CD14-positive monocyte (primary cell): ENCODE data around the gene BDKRB2. TPM values are rescaled to one million over a fixed set of nuclear protein-coding genes. Genes with fewer than 3 reads are reported as not detected.

Experiments used
- DNase-seq, 3 donors: peaks; one replicate each; pipeline ENCODE4 v3.0.0-alpha.2; 2011 to 2022
- H2AFZ ChIP-seq: 2 replicates; pipeline ENCODE4 v1.6.0; 2012; ENCODE audit warnings: mild to moderate bottlenecking, low read depth, low read length, inconsistent platforms; ENCODE audit not compliant: insufficient read depth, poor library complexity, severe bottlenecking
- H3K27ac ChIP-seq, 2 donors: 1 replicate in 1 of 2; 2 replicates in 1 of 2; pipeline ENCODE4 v1.5.1; 2012 to 2013; ENCODE audit warnings: low read length in 2 of 2, control low read depth in 1 of 2, inconsistent platforms in 1 of 2, low read depth in 1 of 2, mild to moderate bottlenecking in 1 of 2
- H3K27me3 ChIP-seq, 2 donors: one replicate each; pipeline versions ENCODE4 v1.6.0 to v1.6.1; 2011 to 2013; ENCODE audit warnings: low read length in 2 of 2; ENCODE audit not compliant: control insufficient read depth in 2 of 2, insufficient read depth in 2 of 2
- H3K36me3 ChIP-seq, 2 donors: replicated peaks in 1 of 2; 1 replicate in 1 of 2; 2 replicates in 1 of 2; pipeline versions ENCODE4 v1.5.1 to v1.6.1; 2012 to 2013; ENCODE audit warnings: low read length in 2 of 2, control low read depth in 1 of 2, inconsistent platforms in 1 of 2, mild to moderate bottlenecking in 1 of 2; ENCODE audit not compliant: insufficient read depth in 2 of 2, control insufficient read depth in 1 of 2
- H3K4me1 ChIP-seq, 2 donors: 1 replicate in 1 of 2; 2 replicates in 1 of 2; pipeline versions ENCODE4 v1.5.1 to v1.6.1; 2012 to 2013; ENCODE audit warnings: low read length in 2 of 2, control low read depth in 1 of 2, inconsistent platforms in 1 of 2, mild to moderate bottlenecking in 1 of 2, moderate library complexity in 1 of 2; ENCODE audit not compliant: insufficient read depth in 2 of 2, control insufficient read depth in 1 of 2
- H3K4me2 ChIP-seq: replicated peaks from 2 replicates; pipeline ENCODE3; 2012; ENCODE audit warnings: low read length, moderate library complexity, mild to moderate bottlenecking; ENCODE audit not compliant: poor library complexity, severe bottlenecking; ENCODE audit errors: extremely low read depth
- H3K4me3 ChIP-seq, 3 experiments: fragments of 200-600 bp in 1 of 3; sonication (generic) in 1 of 3; replicated peaks in 1 of 3; 1 replicate in 2 of 3; 2 replicates in 1 of 3; pipeline ENCODE4 v1.5.1; 2011 to 2013; ENCODE audit warnings: low read length in 3 of 3, mild to moderate bottlenecking in 3 of 3, control low read depth in 2 of 3, low read depth in 2 of 3, inconsistent platforms in 1 of 3, moderate library complexity in 1 of 3
- H3K79me2 ChIP-seq: 2 replicates; pipeline ENCODE4 v1.6.0; 2012; ENCODE audit warnings: mild to moderate bottlenecking, control low read depth, inconsistent platforms, low read length, moderate library complexity; ENCODE audit not compliant: insufficient read depth
- H3K9ac ChIP-seq: 2 replicates; pipeline ENCODE4 v1.6.0; 2017; ENCODE audit warnings: low read length, mild to moderate bottlenecking; ENCODE audit not compliant: insufficient read depth, poor library complexity, severe bottlenecking
- H3K9me3 ChIP-seq, 2 donors: replicated peaks in 1 of 2; 1 replicate in 1 of 2; 2 replicates in 1 of 2; pipeline versions ENCODE4 v1.5.1 to v1.6.1; 2012 to 2013; ENCODE audit warnings: low read length in 2 of 2, control low read depth in 1 of 2; ENCODE audit not compliant: control insufficient read depth in 1 of 2, insufficient read depth in 1 of 2
- H4K20me1 ChIP-seq: 2 replicates; pipeline ENCODE4 v1.6.0; 2012; ENCODE audit warnings: mild to moderate bottlenecking, low read length, control low read depth, moderate library complexity; ENCODE audit not compliant: insufficient read depth
- H3K27ac Mint-ChIP-seq, 7 donors: one replicate each; pipeline ENCODE4 v1.8.0; 2020; ENCODE audit warnings: mild to moderate bottlenecking in 7 of 7, mixed read lengths in 7 of 7, moderate library complexity in 6 of 7, inconsistent platforms in 2 of 7
- H3K27me3 Mint-ChIP-seq, 3 donors: one replicate each; pipeline ENCODE4 v1.8.0; 2021 to 2022; ENCODE audit warnings: low read depth in 3 of 3, mild to moderate bottlenecking in 3 of 3, mixed read lengths in 3 of 3, moderate library complexity in 3 of 3, inconsistent platforms in 1 of 3
- H3K36me3 Mint-ChIP-seq, 2 donors: one replicate each; pipeline ENCODE4 v1.8.0; 2020; ENCODE audit warnings: mixed read lengths in 2 of 2, inconsistent platforms in 1 of 2, mild to moderate bottlenecking in 1 of 2
- H3K4me1 Mint-ChIP-seq: one replicate; pipeline ENCODE4 v1.8.0; 2020; ENCODE audit warnings: mild to moderate bottlenecking, mixed read lengths
- H3K4me3 Mint-ChIP-seq, 2 donors: one replicate each; pipeline ENCODE4 v1.8.0; 2020; ENCODE audit warnings: mild to moderate bottlenecking in 2 of 2, mixed read lengths in 2 of 2, moderate library complexity in 1 of 2
- H3K9me3 Mint-ChIP-seq, 7 donors: one replicate each; pipeline ENCODE4 v1.8.0; 2020 to 2022; ENCODE audit warnings: mixed read lengths in 7 of 7, mild to moderate bottlenecking in 6 of 7, moderate library complexity in 6 of 7, inconsistent platforms in 2 of 7
- CTCF ChIP-seq: fragments of 200-600 bp; IDR thresholded peaks from one replicate; pipeline ENCODE4 v1.8.0; 2022; ENCODE audit warnings: antibody characterized with exemption, mild to moderate bottlenecking
- WGBS: methylation state at CpG from one replicate; pipeline ENCODE4 v1.1.5; 2013; ENCODE audit warnings: missing lambda C conversion rate; ENCODE audit not compliant: insufficient coverage; 5-methylcytosine and 5-hydroxymethylcytosine counted together
- intact Hi-C, 2 donors: fragments of 100-400 bp; cut with micrococcal nuclease; formaldehyde crosslinking; loops; one replicate each; pipeline versions ENCODE4 v1.15.0 to v1.15.1; 2023
- polyA plus RNA-seq, 3 donors: library from polyadenylated mRNA; depleted of rRNA in 1 of 3; unstranded in 2 of 3; stranded (reverse) in 1 of 3; fragments of 300-500 nt in 2 of 3; fragments of >200 nt in 1 of 3; fragmentation: Illumina TruSeq in 2 of 3; gene quantifications; 1 replicate in 2 of 3; 2 replicates in 1 of 3; pipeline ENCODE4 v1.2.3, GENCODE V29; 2012 to 2021

The BDKRB2 gene
- polyA plus RNA-seq, 3 donors: not detected

GRCh38 chr14:96247031-96247430 lies 42.4 kb downstream of the BDKRB2 start:
- peaks cover 17% of the 10 kb centered on the region for H3K4me1 Mint-ChIP-seq
- intact Hi-C loops: no loop called here
- no peak overlapping the region for H3K27ac Mint-ChIP-seq
- Histone ChIP-seq H3K27ac (no peak overlapping the region), H3K4me2 (no peak overlapping the region), H3K79me2 (no peaks in the 10 kb centered on the region), H3K4me3 (no peak overlapping the region), H3K4me1 (peaks cover 15 to 19% of the 10 kb centered on the region in 2 donors), H3K9me3 (peaks cover 0 to 6% of the 10 kb centered on the region in 2 donors), H2AFZ (no peak overlapping the region), H3K9ac (no peak overlapping the region), H4K20me1 (no peaks in the 10 kb centered on the region), H3K27me3 (no peaks in the 10 kb centered on the region), H3K36me3 (no peaks in the 10 kb centered on the region)
- WGBS: 89% methylated on average over 5 of the region's 6 CpGs
- TF ChIP-seq CTCF: no peak
- H3K4me3 Mint-ChIP-seq: no peak overlapping the region
- H3K9me3 Mint-ChIP-seq: peaks cover 0 to 9% (median 7%) of the 10 kb centered on the region in 7 donors
- H3K36me3 Mint-ChIP-seq: no peaks in the 10 kb centered on the region
- DNase-seq: no peak
- peaks cover 3 to 6% (median 3%) of the 10 kb centered on the region in 3 donors for H3K27me3 Mint-ChIP-seq

GRCh38 chr14:96249029-96249428 lies 44.4 kb downstream of the BDKRB2 start:
- 0% methylated on average over 3 of the region's 5 CpGs for WGBS
- Histone ChIP-seq H3K27ac (no peak overlapping the region), H3K9ac (no peak overlapping the region), H3K27me3 (no peaks in the 10 kb centered on the region), H3K36me3 (no peaks in the 10 kb centered on the region), H4K20me1 (no peaks in the 10 kb centered on the region), H3K4me3 (no peak overlapping the region), H3K4me2 (no peak overlapping the region), H2AFZ (no peak overlapping the region), H3K4me1 (peaks cover 15 to 19% of the 10 kb centered on the region in 2 donors), H3K79me2 (no peaks in the 10 kb centered on the region), H3K9me3 (no peaks in the 10 kb centered on the region)
- no peak overlapping the region for H3K4me3 Mint-ChIP-seq
- H3K27ac Mint-ChIP-seq: peak overlapping the region in 6 of 7 donors; percentile 5 to 92 (median 76)
- TF ChIP-seq CTCF: no peak
- no peaks in the 10 kb centered on the region for H3K36me3 Mint-ChIP-seq
- peaks cover 3 to 7% (median 3%) of the 10 kb centered on the region in 3 donors for H3K27me3 Mint-ChIP-seq
- H3K9me3 Mint-ChIP-seq: peaks cover 0 to 3% (median 0%) of the 10 kb centered on the region in 7 donors
- peaks cover 17% of the 10 kb centered on the region for H3K4me1 Mint-ChIP-seq
- peak; percentile 65 to 90 (median 72) for DNase-seq
- intact Hi-C loops: no loop called here
